GM18498 (cell line): ENCODE data around the gene FAM120B.

Source experiments
- ATAC-seq: cut with Tn5 transposase; IDR thresholded peaks from one replicate; pipeline ENCODE4 v1.9.1; 2021; ENCODE audit warnings: mild to moderate bottlenecking, moderate library complexity; ENCODE audit not compliant: unreplicated experiment

The FAM120B gene

DNA sequence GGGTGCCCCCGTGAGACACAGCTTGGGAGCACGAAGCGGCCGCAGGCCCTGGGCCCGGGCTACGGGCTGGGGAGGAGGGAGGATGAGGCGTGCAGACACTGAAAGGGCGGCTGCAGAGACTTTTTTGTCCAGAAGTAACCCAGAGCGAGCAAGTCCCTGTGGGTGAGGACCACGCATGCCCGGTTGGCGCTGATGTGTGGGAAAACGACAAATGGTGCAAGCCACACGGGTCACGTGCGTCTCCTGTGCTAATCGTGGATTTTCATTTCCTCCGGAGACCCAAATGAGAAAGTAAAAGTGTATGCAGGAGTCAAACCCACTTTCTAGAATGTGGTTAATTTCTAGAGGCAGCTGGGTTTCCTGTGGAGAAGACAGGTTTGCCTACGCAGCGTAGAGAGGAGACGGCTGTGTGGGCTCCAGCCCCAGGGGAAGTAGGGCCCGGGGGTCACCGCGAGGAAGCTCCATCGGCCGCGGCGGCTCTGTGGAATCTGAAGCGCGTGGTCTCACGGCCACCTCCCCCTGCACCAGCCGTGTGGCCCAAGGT, 34.7 kb upstream of the FAM120B start:
- ATAC-seq: peak; percentile 97

DNA sequence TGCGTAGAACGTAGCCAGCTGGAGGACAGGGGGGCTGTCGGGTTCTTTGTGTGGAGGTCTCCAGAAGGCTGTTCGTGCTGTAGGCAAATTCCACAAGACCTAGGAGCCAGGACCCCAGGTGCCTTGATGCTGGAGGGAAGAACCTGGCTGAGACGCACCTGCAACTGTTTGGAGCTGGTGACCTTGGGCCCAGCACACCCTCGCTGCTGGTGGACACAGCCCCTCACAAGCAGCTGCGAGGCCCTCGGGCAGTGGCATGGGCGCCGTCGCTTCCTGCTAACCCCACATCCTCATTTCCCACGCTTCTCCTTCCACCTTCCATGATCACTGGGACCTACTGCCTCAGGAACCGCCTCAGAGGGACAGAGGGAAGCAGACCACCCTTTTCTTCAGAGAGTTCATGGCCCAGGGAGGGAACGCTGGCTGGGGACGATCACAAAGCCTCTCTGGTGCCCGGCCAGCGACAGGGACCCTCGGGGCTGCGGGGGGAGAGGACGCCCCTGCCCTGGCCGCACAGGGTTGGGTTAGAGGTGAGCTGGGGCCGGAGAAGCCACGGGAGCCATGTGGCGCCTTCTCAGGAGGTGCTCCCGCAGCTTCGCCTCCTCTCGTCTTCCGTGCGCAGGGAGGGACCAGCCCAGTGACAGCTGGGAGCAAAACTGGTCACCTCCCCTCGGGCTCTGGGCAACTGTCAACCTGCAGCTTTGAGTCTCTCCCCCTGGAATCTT, 34.1 kb upstream of the FAM120B start:
- ATAC-seq: no peak

DNA sequence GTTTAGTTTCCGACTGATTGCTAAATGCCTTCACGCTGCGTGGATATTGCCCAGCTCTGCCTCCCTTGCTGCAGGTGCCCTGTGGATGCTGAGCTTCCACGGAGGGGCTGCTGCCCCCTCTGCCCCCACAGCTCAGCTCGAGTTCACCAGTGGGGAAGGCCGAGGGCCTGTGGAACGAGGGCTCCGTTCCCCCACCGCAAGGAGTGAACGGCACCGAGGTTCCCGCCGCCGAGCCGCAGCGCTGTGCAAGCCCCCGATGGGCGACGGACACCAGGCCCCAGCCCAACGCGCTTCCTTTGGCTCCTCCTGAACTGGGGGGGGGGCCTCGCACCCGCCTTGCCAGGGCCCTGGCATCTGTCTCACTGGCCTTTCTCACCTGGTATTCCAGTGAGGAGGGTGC, 33.4 kb upstream of the FAM120B start:
- ATAC-seq: no peak

DNA sequence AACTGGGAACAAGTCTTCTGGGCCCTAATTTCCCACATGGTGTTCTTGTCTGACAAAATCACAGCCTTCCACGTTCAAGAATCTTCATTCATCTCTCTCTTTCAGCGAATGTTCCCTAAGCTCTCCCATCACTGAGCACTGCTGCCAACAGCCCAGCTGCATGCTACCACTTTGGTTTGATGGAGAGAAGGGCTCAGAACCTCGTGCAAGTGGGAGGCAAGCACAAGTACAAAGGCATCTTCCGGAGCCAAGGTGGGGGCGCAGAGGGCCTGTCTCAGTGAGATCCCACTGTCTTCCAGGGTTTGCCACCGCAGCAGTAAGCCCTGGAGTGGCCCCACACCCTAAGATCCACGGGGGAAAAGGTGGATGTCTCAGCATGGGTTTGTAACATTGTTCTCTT, 32.9 kb upstream of the FAM120B start:
- ATAC-seq: no peak

DNA sequence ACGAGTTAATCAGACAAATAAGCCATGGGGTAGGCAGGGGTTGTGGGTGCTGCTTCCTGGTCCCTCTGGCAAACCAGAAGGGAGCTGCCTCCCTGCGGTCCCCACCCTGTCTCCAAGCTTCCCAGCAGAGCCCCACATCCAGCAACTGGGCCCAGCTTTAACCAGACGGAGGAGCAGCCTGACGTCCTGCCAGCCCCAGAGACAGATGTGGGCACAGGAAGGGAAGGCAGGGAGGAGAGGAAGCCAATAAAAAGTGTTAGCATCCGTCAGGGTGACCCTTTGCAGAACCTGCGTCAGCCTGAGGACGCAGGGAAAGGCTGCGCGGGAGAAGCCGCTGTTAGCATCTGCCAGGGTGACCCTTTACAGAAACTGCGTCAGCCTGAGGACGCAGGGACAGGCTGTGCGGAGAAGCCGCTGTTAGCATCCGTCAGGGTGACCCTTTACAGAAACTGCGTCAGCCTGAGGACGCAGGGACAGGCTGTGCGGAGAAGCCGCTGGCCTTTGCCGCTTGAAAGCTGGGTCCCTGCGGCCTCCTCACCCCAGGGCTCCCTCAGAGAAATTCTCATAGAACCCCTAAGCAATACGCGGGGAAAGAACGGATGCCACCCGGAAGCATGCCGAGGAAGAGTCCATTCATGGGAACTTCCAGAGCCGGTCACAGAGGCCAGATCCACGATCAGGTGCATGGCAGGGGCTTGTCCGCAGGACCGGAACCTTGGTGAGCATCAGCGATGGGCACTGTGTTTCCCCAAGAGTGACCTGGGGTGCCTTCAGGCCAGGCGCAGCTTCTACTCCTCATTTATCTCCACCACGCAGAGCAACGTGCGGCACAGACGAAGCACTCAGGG, 31.6 kb upstream of the FAM120B start:
- no peak for ATAC-seq

DNA sequence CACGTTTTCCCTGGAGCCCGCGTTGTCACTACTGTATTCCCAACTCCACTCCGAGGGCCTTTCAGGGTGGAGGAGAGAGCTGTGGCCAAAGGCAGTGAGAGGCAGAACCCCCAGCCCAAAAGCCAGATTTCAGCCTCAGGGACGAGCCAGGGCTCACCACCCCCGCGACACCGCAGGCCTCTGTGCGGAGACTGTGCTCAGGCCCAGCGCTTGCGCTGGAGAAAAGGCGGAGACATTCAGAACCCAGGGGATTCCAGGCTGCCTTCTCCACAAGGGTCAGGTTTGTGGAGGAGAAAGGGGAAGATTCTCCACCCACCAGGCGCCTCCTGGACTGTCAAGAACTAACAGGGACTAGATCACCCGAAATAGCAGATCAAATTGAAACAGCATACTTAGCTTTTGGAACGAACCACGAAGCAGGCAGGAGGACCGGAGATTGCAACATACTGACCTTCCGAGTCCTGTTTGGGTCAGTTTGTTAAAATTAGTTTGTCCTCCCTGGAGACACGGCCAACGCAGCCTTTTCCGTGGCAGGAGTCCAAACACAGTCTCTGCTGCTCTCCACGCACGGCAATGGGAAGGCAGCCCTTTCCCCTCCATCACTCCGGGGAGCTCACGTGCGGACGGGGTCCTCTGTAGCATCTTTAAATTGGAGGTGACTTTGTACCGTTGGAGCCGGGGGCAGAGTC, 30.0 kb upstream of the FAM120B start:
- ATAC-seq: no peak

DNA sequence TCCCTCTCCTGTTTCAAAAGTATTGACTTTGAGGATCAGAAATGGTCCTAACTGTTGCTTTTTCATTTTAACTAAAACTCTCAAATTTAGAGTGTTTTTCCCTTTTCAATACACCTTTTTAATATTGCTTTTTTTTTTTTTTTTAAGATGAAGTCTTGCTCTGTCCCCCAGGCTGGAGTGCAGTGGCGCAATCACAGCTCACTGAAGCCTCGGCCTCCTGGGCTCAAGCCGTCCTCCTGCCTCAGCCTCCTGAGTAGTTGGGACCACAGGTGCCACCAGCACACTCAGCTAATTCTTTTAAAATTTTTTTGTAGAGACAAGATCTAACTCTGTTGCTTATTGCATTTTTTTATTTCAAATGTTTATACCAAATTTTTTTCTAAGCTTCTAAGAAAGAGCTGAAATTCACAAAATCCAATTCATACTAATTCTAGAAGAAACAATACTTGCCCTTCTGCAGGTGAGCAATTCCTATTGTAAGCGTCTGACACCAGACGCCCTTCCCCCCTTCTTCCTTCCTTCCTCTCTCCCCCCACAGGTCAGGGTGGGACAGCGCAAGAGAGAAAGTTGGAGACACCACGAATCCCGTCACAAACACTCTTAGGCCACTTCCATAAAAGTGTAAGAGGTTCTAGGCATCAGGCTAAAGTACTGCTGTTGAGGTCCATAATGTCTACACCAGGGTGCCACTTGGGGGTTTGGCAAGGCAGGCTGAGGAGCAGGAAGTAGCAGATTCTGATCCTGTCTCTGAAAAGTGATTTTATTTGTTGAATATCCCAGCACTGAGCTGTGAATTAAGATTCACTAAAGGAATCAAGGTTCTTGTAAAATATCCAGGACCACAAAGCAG, 28.4 kb upstream of the FAM120B start:
- ATAC-seq: no peak

DNA sequence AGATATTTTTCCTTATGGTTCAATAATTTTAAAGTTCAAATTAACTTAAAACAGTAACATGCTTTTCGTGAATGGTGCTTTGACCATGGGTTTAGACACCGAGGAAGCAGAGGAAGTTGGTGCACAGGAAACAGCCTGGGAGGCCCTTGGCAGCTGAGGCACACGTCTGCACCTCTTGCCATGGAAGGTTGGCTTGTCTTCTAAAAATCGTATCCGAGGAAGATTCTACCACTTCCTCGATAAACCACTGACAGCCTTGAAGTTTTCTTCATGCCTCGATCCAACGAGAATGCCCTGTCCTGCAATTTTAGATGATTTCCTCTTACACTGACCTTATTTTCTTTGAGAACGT, 27.8 kb upstream of the FAM120B start:
- no peak for ATAC-seq

DNA sequence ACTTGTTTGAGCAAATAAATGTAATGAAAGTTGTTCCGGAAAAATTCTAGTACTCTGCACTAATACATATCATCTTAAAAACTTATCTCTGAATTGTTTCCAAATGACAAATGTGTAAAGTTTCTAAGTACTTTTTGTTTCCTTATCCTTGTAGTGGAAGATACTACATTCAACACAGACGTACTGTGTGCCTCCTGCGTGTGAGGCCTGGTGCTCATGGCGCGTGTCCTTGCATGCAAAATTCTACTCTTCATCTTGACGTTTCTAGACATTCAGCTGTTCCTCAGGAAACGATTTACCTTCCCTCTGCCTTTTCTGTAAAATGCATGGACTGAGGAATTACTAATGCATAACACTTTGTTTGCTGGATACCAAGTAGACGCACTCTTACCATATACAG, 27.1 kb upstream of the FAM120B start:
- no peak for ATAC-seq

DNA sequence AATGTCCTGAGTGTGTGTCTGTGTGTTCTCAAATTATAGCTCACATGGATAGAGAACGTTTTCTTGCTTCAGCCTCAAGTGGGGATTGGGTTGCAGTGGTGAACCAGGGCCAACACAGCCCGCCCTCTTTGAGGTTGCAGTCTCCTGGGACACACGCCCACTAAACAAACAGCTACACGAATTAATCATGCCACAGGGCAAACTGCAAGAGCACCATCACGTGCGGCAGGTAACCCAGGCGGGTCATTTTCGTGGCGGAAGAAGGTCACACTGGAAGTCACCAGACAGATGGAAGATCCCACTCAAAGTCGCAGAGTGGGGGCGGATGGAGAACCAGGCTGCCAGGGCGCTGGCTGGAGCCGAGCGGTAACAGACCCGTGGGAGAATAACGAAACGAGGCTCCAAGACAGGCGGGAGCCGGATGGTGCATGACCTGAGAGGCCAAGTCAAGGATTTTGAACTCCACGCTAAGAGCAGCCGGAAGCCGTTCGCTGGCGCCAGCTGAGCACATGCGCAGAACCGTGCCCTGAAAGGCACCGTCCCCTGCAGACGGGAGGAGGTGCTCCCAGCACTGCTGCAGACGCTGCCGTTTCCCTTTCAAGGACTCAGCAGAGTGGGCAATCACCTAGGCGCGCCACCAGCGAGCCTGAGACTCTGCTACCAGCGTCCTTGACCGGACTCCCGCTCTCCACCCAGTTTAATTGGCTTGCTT, 26.4 kb upstream of the FAM120B start:
- peak; percentile 68 for ATAC-seq

DNA sequence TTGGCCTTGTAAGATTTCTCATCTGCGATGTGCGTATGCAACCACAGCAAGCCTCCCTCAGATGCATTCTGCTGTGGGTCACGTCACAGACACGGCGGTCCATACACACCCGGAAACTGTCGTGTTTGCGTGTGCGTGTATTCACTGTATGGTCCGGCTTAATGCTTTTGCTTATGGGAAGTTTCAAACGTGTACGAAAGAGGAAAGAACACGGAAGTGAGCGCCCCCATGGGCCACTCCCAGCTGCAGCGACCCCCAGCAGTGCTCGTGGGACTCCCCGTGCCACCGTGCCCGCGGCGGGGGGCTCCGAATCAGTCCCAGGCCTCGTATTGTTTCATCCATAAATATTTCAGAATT, 25.9 kb upstream of the FAM120B start:
- ATAC-seq: peak; percentile 27

DNA sequence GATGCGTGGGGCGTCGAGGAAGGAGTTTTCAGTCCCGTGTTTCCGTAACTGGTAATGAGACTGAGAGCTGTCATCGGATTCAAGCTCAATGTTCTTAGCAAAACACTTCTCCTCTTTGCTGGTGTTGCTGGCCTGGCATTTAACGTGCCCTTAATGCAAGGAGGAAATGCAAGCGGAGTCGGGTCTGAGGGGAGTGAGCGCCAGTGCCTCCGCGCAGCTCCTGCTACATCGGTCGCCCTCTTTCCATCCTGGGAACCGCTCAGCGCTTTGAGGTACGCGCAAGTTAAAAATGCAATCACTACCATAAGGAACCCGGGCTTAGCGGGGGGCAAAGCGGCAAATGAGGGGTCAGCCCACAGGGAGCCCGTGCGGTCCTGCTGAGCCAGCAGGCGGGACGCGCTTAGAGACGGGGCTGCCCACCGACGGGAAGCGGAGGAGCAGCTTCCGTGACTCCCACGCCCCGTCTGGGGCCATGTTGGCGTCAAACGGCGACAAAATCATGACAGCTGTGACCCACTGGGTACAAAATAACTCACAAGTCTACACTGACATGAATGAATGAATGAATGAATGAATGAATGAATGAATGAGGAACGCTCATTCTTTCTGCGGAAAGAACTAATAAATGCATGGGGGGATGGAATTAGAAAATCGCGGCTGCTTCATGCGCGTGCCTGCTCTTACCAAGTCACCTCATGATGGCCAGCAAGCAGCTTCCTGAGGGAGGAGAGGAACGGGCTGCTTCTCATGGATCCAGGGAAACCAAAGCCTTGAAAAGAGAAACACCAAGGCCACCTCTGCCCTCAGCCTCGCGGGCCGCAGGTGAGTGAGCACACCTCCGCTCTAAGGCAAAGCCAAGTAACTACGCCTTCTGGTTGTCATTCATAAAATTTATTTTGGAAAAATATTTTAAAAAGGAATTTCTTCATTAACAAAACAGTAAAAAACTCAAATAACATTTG, 24.9 kb upstream of the FAM120B start:
- ATAC-seq: no peak

DNA sequence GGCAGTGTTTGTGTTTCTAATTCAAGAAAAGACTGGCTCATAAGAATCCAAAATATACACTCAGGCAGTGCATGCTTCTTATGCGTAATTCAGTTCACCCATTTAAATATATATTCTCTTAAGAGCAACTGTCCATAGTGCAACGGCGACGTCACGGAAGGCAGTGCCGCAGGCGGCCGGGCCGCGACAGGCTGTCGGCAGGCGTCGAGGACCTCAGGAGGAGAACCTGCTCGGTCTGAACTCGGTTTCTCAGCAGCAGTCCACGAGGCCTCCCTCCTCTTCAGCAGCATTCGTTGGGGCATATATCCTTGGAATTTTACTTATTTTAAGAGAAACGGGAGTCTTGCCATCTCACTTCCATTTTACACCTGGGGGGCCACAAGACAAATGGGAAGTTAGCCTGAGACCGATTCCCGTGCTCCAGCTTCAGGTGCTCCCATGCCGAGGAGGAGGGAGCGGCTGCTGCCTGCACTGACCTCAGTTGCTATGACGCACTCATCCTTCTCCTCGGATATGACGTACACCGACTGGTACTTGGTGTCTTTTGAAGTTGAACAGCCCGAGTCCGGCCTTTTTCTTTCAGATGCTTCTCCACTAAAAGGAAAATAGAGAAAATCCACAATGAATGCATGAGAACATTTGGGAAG, 23.9 kb upstream of the FAM120B start:
- ATAC-seq: no peak

DNA sequence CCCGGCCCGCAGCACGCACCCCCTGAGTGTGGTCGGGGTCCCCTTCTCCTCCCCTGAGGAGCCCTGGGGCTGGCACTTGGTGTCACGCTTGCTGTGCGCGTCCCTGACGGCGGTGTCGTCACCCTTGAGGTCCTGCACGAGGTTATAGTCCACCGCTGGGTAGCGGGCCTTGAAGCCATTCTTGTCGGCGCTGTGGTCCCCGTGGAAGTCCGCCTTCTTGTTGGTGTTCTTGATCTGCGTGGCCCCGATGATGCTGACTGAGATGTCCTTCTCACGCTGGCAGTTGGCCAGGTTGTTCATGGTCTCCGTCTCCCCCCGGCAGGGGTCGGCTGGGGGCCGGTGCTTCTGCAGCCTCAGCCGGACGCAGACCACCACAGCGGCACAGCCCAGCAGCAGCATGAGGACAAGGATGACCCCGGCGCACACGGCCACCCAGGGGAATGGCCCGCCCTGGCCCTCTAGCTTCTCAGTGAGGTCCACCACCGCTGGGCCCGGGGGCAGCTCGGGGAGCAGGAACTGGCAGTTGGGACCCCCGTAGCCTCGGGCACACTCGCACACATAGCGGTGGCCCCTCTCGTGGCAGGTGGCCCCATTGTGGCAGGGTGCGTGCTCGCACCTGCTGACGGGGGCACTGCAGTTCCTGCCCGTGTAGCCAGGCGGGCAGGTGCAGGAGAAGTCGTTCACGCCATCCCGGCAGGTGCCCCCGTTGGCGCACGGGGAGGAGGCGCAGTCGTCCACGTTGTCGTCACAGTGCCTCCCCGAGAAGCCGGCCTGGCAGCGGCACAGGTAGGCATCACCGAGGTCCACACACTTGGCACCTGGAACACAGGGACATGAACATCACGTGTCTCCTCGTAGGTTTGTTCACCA, 23.1 kb upstream of the FAM120B start:
- no peak for ATAC-seq

DNA sequence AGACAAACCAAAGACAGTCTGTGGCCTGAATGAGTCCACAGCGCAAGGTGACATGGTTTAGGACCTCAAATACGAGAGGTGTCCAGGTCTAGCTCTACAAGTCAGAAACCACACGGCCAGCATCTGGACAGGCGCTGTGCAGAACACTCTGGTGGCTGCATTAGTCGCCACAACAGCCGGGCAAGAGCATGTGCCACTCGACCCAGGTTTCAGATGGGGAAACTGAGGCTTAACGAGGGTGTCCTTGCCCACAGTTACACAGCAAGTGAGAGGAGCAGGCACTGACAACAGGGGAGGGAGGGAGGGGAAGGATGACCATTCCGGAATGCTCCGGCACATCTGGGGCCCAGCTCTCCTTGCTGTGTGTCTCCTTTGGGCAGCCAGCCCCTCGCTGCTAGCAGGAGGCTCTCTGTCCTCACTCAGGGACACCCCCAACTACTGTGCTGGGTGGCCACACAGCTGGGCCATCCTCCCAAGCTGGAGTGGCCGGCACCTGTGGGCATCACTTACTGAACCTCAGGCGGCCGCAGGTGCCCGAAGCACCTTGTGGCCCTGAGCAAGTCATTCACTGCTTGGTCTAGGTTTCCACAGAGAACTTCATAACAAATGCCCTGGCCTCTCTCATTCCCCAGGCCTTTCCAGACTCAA, 22.3 kb upstream of the FAM120B start:
- no peak for ATAC-seq

DNA sequence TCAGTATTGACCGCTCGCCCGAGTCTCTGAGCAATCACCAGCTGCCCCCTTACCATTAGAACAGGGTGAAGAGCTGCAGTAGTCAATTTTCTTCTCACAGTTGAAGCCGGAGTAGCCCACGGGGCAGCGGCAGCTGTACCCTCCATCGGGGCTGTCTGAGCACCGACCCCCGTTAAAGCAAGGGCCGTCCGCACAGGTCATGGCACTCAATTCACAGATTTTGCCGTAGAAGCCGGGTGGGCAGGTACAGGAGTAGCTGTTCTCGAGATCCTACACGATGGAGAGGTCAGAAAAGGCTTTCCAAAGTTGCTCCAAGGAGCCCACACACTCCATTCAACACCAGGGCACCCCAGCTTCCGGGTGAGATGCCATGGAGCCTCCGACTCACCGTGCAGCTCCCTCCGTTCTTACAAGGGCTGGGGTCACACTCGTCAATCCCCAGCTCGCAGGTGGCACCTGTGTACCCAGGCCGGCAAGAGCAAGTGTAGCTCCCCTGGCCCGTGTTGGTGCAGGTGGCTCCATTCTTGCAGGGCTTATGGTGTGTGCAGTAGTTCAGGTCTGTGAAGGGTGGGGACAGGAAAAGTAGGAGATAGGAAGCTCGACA, 21.6 kb upstream of the FAM120B start:
- ATAC-seq: no peak

DNA sequence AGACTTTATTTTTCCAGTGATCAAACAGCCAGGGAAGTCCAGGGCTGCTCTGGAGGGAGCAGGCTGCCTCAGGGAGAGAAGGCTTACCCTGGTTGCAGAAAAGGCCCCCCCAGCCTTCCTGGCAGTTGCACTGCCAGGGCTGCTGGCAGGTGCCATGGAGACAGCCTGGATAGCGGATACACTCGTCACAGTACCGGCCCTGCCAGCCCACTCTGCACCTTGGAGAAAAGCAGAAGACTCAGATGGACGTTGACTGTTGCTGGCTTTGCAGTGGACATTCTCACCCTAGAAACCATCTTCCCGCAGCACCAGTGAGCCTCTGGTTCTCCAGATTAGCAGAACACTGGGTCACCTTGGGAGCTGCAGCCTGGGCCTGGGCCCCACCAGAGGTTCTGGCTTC, 21.1 kb upstream of the FAM120B start:
- ATAC-seq: no peak
